ENCODE measurements around the gene SMIM35.
"Not testable (repeated sequence)": the region's sequence is repeated elsewhere in the genome, so short reads cannot be mapped to it uniquely, and the experiment has no call there.

The SMIM35 gene

GRCh38 chr11:118064956-118065355 lies 21.8 kb downstream of the SMIM35 start:
- POLR2A ChIA-PET, result no interaction called here
- no peak for TF ChIP-seq CTBP1 (IDR thresholded peaks at IDR 0.05; ENCODE audit: borderline replicate concordance)
- TF ChIP-seq LEF1 (IDR thresholded peaks at IDR 0.05; ENCODE audit: borderline replicate concordance), result no peak
- TF ChIP-seq FOXM1 (IDR thresholded peaks at IDR 0.05; ENCODE audit: borderline replicate concordance), result no peak
- no peak for TF ChIP-seq PKNOX1 (IDR thresholded peaks at IDR 0.05)
- no peak for TF ChIP-seq ARNT (IDR thresholded peaks at IDR 0.05)
- TF ChIP-seq FOXK2 (IDR thresholded peaks at IDR 0.05), result no peak
- TF ChIP-seq HDGF (IDR thresholded peaks at IDR 0.05; ENCODE audit: borderline replicate concordance), result no peak
- no peak for TF ChIP-seq L3MBTL2 (conservative IDR thresholded peaks at IDR 0.05)
- no peak for TF ChIP-seq TARDBP (IDR thresholded peaks at IDR 0.05)
- no peak for TF ChIP-seq NFRKB (IDR thresholded peaks at IDR 0.05)
- no peak for TF ChIP-seq FOXA1 (IDR thresholded peaks at IDR 0.05)
- no peak for TF ChIP-seq BHLHE40 (IDR thresholded peaks at IDR 0.05; ENCODE audit: borderline replicate concordance)
- TF ChIP-seq ZNF384 (IDR thresholded peaks at IDR 0.05), result no peak

GRCh38 chr11:118062631-118063030 lies 24.1 kb downstream of the SMIM35 start:
- POLR2A ChIA-PET; DNase-seq (ENCODE audit: extremely low spot score): not testable (repeated sequence)
- CTCF ChIA-PET, result interaction anchor here (1.4 kb wide), 1 partner anchor 9 kb away, joined by 7 read pairs; no protein-coding TSS in a partner anchor

More at GRCh38 chr11:118064956-118065355, 21.8 kb downstream of the SMIM35 start:
- no peak for DNase-seq (ENCODE audit: extremely low spot score)
- CTCF ChIA-PET, result interaction anchor here (0.6 kb wide), 1 partner anchor 10 kb away, joined by 3 read pairs; no protein-coding TSS in a partner anchor

GRCh38 chr11:118062181-118062580 lies 24.6 kb downstream of the SMIM35 start:
- CTCF ChIA-PET, result interaction anchor here (1.4 kb wide), 1 partner anchor 9 kb away, joined by 7 read pairs; no protein-coding TSS in a partner anchor
- POLR2A ChIA-PET; DNase-seq (ENCODE audit: extremely low spot score): not testable (repeated sequence)

- TF ChIP-seq BHLHE40 (IDR thresholded peaks at IDR 0.05; ENCODE audit: borderline replicate concordance), result no peak
- TF ChIP-seq SUZ12 (IDR thresholded peaks at IDR 0.05), result no peak
- TF ChIP-seq ELF4 (IDR thresholded peaks at IDR 0.05), result no peak
- no peak for TF ChIP-seq FOXA1 (IDR thresholded peaks at IDR 0.05)
- no peak for TF ChIP-seq CTBP1 (IDR thresholded peaks at IDR 0.05; ENCODE audit: borderline replicate concordance)
- TF ChIP-seq TARDBP (IDR thresholded peaks at IDR 0.05), result no peak
- TF ChIP-seq LEF1 (IDR thresholded peaks at IDR 0.05; ENCODE audit: borderline replicate concordance), result no peak
- TF ChIP-seq SP1 (IDR thresholded peaks at IDR 0.05), result no peak
- TF ChIP-seq FOXM1 (IDR thresholded peaks at IDR 0.05; ENCODE audit: borderline replicate concordance), result no peak
- no peak for TF ChIP-seq ZNF384 (IDR thresholded peaks at IDR 0.05)
- no peak for TF ChIP-seq NFRKB (IDR thresholded peaks at IDR 0.05)
- no peak for TF ChIP-seq HDGF (IDR thresholded peaks at IDR 0.05; ENCODE audit: borderline replicate concordance)
- TF ChIP-seq PKNOX1 (IDR thresholded peaks at IDR 0.05), result no peak
- no peak for TF ChIP-seq FOXK2 (IDR thresholded peaks at IDR 0.05)
- ChIA-PET CTCF (interaction anchor here (1.4 kb wide), 1 partner anchor 8 kb away, joined by 7 read pairs; no protein-coding TSS in a partner anchor), POLR2A (no interaction called here)
- no peak for DNase-seq (ENCODE audit: extremely low spot score)
These were observed 25.1 kb downstream of the SMIM35 start for GRCh38 chr11:118061586-118062125.

- ChIA-PET POLR2A (no interaction called here), CTCF (no interaction called here)
- TF ChIP-seq TARDBP (IDR thresholded peaks at IDR 0.05) (no peak), L3MBTL2 (conservative IDR thresholded peaks at IDR 0.05) (no peak), SUZ12 (IDR thresholded peaks at IDR 0.05) (no peak), BHLHE40 (IDR thresholded peaks at IDR 0.05; ENCODE audit: borderline replicate concordance) (no peak), ARNT (IDR thresholded peaks at IDR 0.05) (no peak), PKNOX1 (IDR thresholded peaks at IDR 0.05) (no peak), FOXK2 (IDR thresholded peaks at IDR 0.05) (no peak), FOXM1 (IDR thresholded peaks at IDR 0.05; ENCODE audit: borderline replicate concordance) (no peak), HDGF (IDR thresholded peaks at IDR 0.05; ENCODE audit: borderline replicate concordance) (no peak), ELF4 (IDR thresholded peaks at IDR 0.05) (no peak), FOXA1 (IDR thresholded peaks at IDR 0.05) (no peak), CTBP1 (IDR thresholded peaks at IDR 0.05; ENCODE audit: borderline replicate concordance) (no peak), NFRKB (IDR thresholded peaks at IDR 0.05) (no peak), LEF1 (IDR thresholded peaks at IDR 0.05; ENCODE audit: borderline replicate concordance) (no peak), SP1 (IDR thresholded peaks at IDR 0.05) (no peak), ZNF384 (IDR thresholded peaks at IDR 0.05) (no peak)
These were observed 25.9 kb downstream of the SMIM35 start for GRCh38 chr11:118060869-118061268.

GRCh38 chr11:118060081-118060661 lies 26.6 kb downstream of the SMIM35 start:
- CTCF ChIA-PET, result no interaction called here
- POLR2A ChIA-PET, result no interaction called here
- DNase-seq (ENCODE audit: extremely low spot score), result no peak
- no peak for TF ChIP-seq L3MBTL2 (conservative IDR thresholded peaks at IDR 0.05)
- TF ChIP-seq NFRKB (IDR thresholded peaks at IDR 0.05), result no peak
- TF ChIP-seq HDGF (IDR thresholded peaks at IDR 0.05; ENCODE audit: borderline replicate concordance), result no peak

More at GRCh38 chr11:118060869-118061268, 25.9 kb downstream of the SMIM35 start:
- no peak for DNase-seq (ENCODE audit: extremely low spot score)
